GM21528 (cell line): ENCODE results near the gene PRDM16.

Experiments used
- ATAC-seq: cut with Tn5 transposase; IDR thresholded peaks from one replicate; pipeline ENCODE4 v1.9.1; 2021; ENCODE audit warnings: mild to moderate bottlenecking, moderate library complexity; ENCODE audit not compliant: unreplicated experiment, low FRiP score

Gene PRDM16

GRCh38 chr1:3338725-3339070, 269.7 kb downstream of the PRDM16 start:
- ATAC-seq: no peak

- ATAC-seq: no peak
Measured at GRCh38 chr1:3339856-3340255, 270.9 kb downstream of the PRDM16 start.

GRCh38 chr1:3340548-3341235, 271.7 kb downstream of the PRDM16 start:
- ATAC-seq: no peak

GRCh38 chr1:3341236-3341994, 272.4 kb downstream of the PRDM16 start:
- no peak for ATAC-seq

GRCh38 chr1:3342960-3343359, 274.0 kb downstream of the PRDM16 start:
- ATAC-seq: no peak

GRCh38 chr1:3344395-3344794, 275.4 kb downstream of the PRDM16 start:
- ATAC-seq: no peak

GRCh38 chr1:3345792-3346191, 276.8 kb downstream of the PRDM16 start:
- ATAC-seq: no peak

- no peak for ATAC-seq
Measured at GRCh38 chr1:3346478-3346877, 277.5 kb downstream of the PRDM16 start.

GRCh38 chr1:3347257-3348020, 278.4 kb downstream of the PRDM16 start:
- ATAC-seq: no peak

- no peak for ATAC-seq
Measured at GRCh38 chr1:3348196-3348865, 279.3 kb downstream of the PRDM16 start.

- no peak for ATAC-seq
Measured at GRCh38 chr1:3349161-3349967, 280.4 kb downstream of the PRDM16 start.

- ATAC-seq: no peak
Measured at GRCh38 chr1:3349968-3350299, 280.9 kb downstream of the PRDM16 start.

- ATAC-seq: no peak
Measured at GRCh38 chr1:3350506-3351261, 281.7 kb downstream of the PRDM16 start.

- no peak for ATAC-seq
Measured at GRCh38 chr1:3351449-3352298, 282.7 kb downstream of the PRDM16 start.

GRCh38 chr1:3352299-3352951, 283.4 kb downstream of the PRDM16 start:
- ATAC-seq: no peak

- ATAC-seq: no peak
Measured at GRCh38 chr1:3352952-3353331, 283.9 kb downstream of the PRDM16 start.

GRCh38 chr1:3353876-3354275, 284.9 kb downstream of the PRDM16 start:
- no peak for ATAC-seq

GRCh38 chr1:3355089-3355488, 286.1 kb downstream of the PRDM16 start:
- ATAC-seq: no peak
